Vagina (tissue), 2 donors: ENCODE results near the gene CDH24.

Source experiments
- CTCF ChIP-seq, 3 experiments: fragments of 450-650 bp in 2 of 3; fragments of 200-600 bp in 1 of 3; sonication (generic) in 1 of 3; IDR thresholded peaks; one replicate each; pipeline ENCODE4 v1.5.1; 2017 to 2019; ENCODE audit warnings: antibody characterized with exemption in 3 of 3, mild to moderate bottlenecking in 2 of 3, moderate library complexity in 2 of 3
- POLR2A ChIP-seq, 2 donors: fragments of 450-650 bp; IDR thresholded peaks; one replicate each; pipeline ENCODE4 v1.6.1; 2017; ENCODE audit warnings: antibody characterized with exemption in 2 of 2, mild to moderate bottlenecking in 2 of 2, moderate library complexity in 2 of 2
- POLR2AphosphoS5 ChIP-seq, 2 donors: sonication (generic); formaldehyde crosslinking; IDR thresholded peaks; one replicate each; pipeline ENCODE4 v1.9.0; 2017; ENCODE audit warnings: antibody characterized with exemption in 2 of 2, mild to moderate bottlenecking in 2 of 2, low read depth in 1 of 2; ENCODE audit not compliant: insufficient read depth in 1 of 2

- TF ChIP-seq POLR2AphosphoS5 (IDR thresholded peaks at IDR 0.05; ENCODE audit: insufficient read depth in 1 of 2, low read depth in 1 of 2) (no peak), CTCF (IDR thresholded peaks at IDR 0.05) (no peak), POLR2A (IDR thresholded peaks at IDR 0.05) (no peak)
Measured at GRCh38 chr14:23055621-23056144, 1.6 kb downstream of the CDH24 start.
